OCI-LY1 (cell line): Measurements from ENCODE around the gene NFILZ.

Experiments
- CTCF ChIP-seq: fragments of 200-600 bp; sonication (generic), shearing (Covaris generic); IDR thresholded peaks from 2 replicates; pipeline ENCODE4 v1.5.1; 2017; ENCODE audit warnings: mild to moderate bottlenecking, antibody characterized with exemption, low read length, moderate library complexity, mixed read lengths
- EZH2 ChIP-seq: fragments of 200-600 bp; sonication (generic), shearing (Covaris generic); IDR thresholded peaks from 2 replicates; pipeline ENCODE4 v1.8.0; 2017; ENCODE audit warnings: borderline replicate concordance, mixed run types, mild to moderate bottlenecking, antibody characterized with exemption, low read length, moderate library complexity, mixed read lengths

- TF ChIP-seq CTCF (no peak), EZH2 (no peak)
Observed at GRCh38 chr19:8643860-8644653, 13.6 kb downstream of the NFILZ start.
